B cell (primary cell): ENCODE measurements around the gene LYPD1.

ENCODE experiments used
- CTCF ChIP-seq: fragments of 200-600 bp; IDR thresholded peaks from one replicate; pipeline ENCODE4 v1.8.0; 2022; ENCODE audit warnings: antibody characterized with exemption, mild to moderate bottlenecking
- EZH2 ChIP-seq: IDR thresholded peaks from 2 replicates; pipeline ENCODE4 v1.6.1; 2012; ENCODE audit warnings: borderline replicate concordance, low read depth, mild to moderate bottlenecking, moderate library complexity, low read length; ENCODE audit not compliant: insufficient read depth, poor library complexity, severe bottlenecking

DNA sequence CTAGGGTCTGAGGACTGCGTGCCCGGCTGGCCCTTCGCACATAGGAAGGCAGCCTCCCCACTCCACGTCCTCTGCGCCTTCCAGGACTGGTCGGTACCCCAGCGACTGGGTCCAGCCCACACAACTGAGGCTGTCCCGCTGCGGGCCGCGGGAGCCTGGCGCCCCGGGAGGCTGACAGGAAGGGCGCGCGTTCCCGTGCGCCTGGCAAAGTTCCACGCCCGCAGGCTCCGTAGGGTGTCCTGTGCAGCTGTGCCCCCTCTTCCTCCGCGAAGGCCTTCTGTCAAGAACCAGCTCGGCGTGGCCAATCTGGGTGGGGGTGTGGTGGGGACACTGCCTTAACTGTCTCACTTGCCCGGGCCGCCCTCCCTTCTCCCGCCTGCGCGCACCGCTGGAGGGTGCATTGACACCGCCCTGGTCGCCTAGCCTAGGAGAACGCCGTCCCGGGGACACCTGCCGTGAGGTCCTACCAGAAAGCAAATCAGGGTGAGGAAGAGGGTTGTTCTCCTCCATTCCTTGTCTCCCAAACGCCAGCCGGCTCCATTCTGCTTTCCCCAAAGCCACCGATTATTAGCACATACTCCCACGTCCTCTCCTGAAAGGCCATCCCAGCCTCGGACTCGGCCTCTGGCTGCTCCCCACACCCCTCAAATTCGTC, 618 bp upstream of the LYPD1 start:
- TF ChIP-seq CTCF (no peak), EZH2 (no peak)
